GM19099 (cell line): Measurements from ENCODE around the gene FAM20C.

Source experiments
- POLR2A ChIP-seq: IDR thresholded peaks from 3 replicates; pipeline ENCODE4 v1.6.1; 2011; ENCODE audit warnings: low read depth; ENCODE audit not compliant: insufficient read length; ENCODE audit errors: extremely low read depth

FAM20C gene

GRCh38 chr7:204326-204725, 12.0 kb downstream of the FAM20C start:
- TF ChIP-seq POLR2A = no peak

GRCh38 chr7:205115-206010, 13.0 kb downstream of the FAM20C start:
- no peak for TF ChIP-seq POLR2A

- no peak for TF ChIP-seq POLR2A
Measured at GRCh38 chr7:207418-208129, 15.2 kb downstream of the FAM20C start.

GRCh38 chr7:208130-208673, 15.8 kb downstream of the FAM20C start:
- no peak for TF ChIP-seq POLR2A

GRCh38 chr7:208816-209215, 16.4 kb downstream of the FAM20C start:
- TF ChIP-seq POLR2A = no peak

- no peak for TF ChIP-seq POLR2A
Measured at GRCh38 chr7:209416-209815, 17.0 kb downstream of the FAM20C start.

GRCh38 chr7:209906-210305, 17.5 kb downstream of the FAM20C start:
- TF ChIP-seq POLR2A = no peak

GRCh38 chr7:210401-210925, 18.1 kb downstream of the FAM20C start:
- no peak for TF ChIP-seq POLR2A

GRCh38 chr7:211033-211714, 18.8 kb downstream of the FAM20C start:
- no peak for TF ChIP-seq POLR2A

GRCh38 chr7:211715-212058, 19.3 kb downstream of the FAM20C start:
- TF ChIP-seq POLR2A = no peak

- TF ChIP-seq POLR2A = no peak
Measured at GRCh38 chr7:212754-213153, 20.4 kb downstream of the FAM20C start.

GRCh38 chr7:213324-213993, 21.1 kb downstream of the FAM20C start:
- no peak for TF ChIP-seq POLR2A

- no peak for TF ChIP-seq POLR2A
Measured at GRCh38 chr7:214410-215212, 22.2 kb downstream of the FAM20C start.

GRCh38 chr7:216360-217300, 24.3 kb downstream of the FAM20C start:
- TF ChIP-seq POLR2A = no peak
